Measurements from ENCODE around the gene ANG. TPM values are rescaled to one million over a fixed set of nuclear protein-coding genes. Genes with fewer than 3 reads are reported as not detected.

ANG gene
- total RNA-seq, 2 experiments from 2014 or later, result 0.27 to 0.92 TPM

- intact Hi-C loops (cut with DNase I, micrococcal nuclease), result no loop called here
- ChIA-PET CTCF (no interaction called here), POLR2A (interaction anchor here (1.0 kb wide), 1 partner anchor 25 kb away, joined by 3 read pairs; no protein-coding TSS in a partner anchor)
- TF ChIP-seq CTCF (IDR thresholded peaks at IDR 0.05), result no peak
- Mint-ChIP-seq H3K27me3 (no peaks in the 10 kb centered on the region), H3K27ac (no peak overlapping the region), H3K4me3 (no peak overlapping the region), H3K36me3 (ENCODE audit: low read depth) (no peaks in the 10 kb centered on the region), H3K9me3 (no peaks in the 10 kb centered on the region), H3K4me1 (ENCODE audit: low read depth) (no peaks in the 10 kb centered on the region)
- no peaks in the 10 kb centered on the region for H3K36me3 ChIP-seq (ENCODE audit: insufficient read depth, low read length)
- no peak for DNase-seq
- H3K9me3 ChIP-seq (ENCODE audit: control insufficient read depth in 1 of 2, insufficient read depth in 1 of 2, low read length in 2 of 2), result no peaks in the 10 kb centered on the region
- no peak overlapping the region for H3K4me3 ChIP-seq (ENCODE audit: low read length)
- H3K27ac ChIP-seq (ENCODE audit: low read depth in 1 of 2, low read length in 2 of 2), result no peak overlapping the region
- no peaks in the 10 kb centered on the region for H3K27me3 ChIP-seq (ENCODE audit: control insufficient read depth in 1 of 2, insufficient read depth in 2 of 2, low read length in 2 of 2)
- no peak for ATAC-seq (ENCODE audit: poor library complexity)
- peaks cover 13% of the 10 kb centered on the region for H3K4me1 ChIP-seq (ENCODE audit: insufficient read depth, low read length)
Observed at GRCh38 chr14:20675669-20676068, 12.9 kb upstream of the ANG start.

GRCh38 chr14:20676072-20676471 lies 12.5 kb upstream of the ANG start:
- Histone ChIP-seq H3K27ac (ENCODE audit: low read depth in 1 of 2, low read length in 2 of 2) (no peak overlapping the region), H3K4me3 (ENCODE audit: low read length) (no peak overlapping the region), H3K9me3 (ENCODE audit: control insufficient read depth in 1 of 2, insufficient read depth in 1 of 2, low read length in 2 of 2) (no peaks in the 10 kb centered on the region), H3K4me1 (ENCODE audit: insufficient read depth, low read length) (peaks cover 17% of the 10 kb centered on the region), H3K36me3 (ENCODE audit: insufficient read depth, low read length) (no peaks in the 10 kb centered on the region), H3K27me3 (ENCODE audit: control insufficient read depth in 1 of 2, insufficient read depth in 2 of 2, low read length in 2 of 2) (no peaks in the 10 kb centered on the region)
- Mint-ChIP-seq H3K27me3 (peaks cover under 1% of the 10 kb centered on the region), H3K27ac (no peak overlapping the region), H3K4me3 (no peak overlapping the region), H3K36me3 (ENCODE audit: low read depth) (no peaks in the 10 kb centered on the region), H3K9me3 (no peaks in the 10 kb centered on the region), H3K4me1 (ENCODE audit: low read depth) (no peaks in the 10 kb centered on the region)
- ATAC-seq (ENCODE audit: poor library complexity) (no peak), DNase-seq (no peak)
- ChIA-PET CTCF (interaction anchor here (1.5 kb wide), 1 partner anchor 15 kb away, joined by 6 read pairs; no protein-coding TSS in a partner anchor), POLR2A (no interaction called here)
- TF ChIP-seq CTCF (IDR thresholded peaks at IDR 0.05), result no peak
- intact Hi-C loops (cut with DNase I, micrococcal nuclease), result no loop called here

DNA sequence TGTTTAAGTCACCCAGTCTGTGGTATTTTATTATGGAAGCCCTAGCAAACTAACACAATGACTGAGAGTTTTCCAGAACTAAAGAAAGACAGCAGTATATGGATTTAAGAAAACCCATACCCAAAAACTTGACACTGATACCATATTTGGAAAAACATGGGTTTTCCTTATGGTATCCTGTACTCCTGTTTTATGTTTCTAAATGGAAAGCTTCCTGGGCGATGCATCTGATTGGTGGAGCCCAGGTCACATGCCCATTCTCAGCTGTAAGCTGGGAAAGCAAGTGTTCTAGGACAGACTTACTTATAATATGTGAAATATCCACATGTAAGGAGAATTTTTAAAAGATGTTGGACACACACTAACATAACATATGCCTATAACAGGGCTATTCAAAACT lies 8.7 kb upstream of the ANG start:
- Mint-ChIP-seq H3K4me3 (peak overlapping the region; percentile 36), H3K27ac (no peak overlapping the region), H3K4me1 (ENCODE audit: low read depth) (peaks cover 5% of the 10 kb centered on the region), H3K9me3 (no peaks in the 10 kb centered on the region), H3K27me3 (peaks cover 7% of the 10 kb centered on the region), H3K36me3 (ENCODE audit: low read depth) (peaks cover 4% of the 10 kb centered on the region)
- no peak overlapping the region for H3K27ac ChIP-seq (ENCODE audit: low read depth in 1 of 2, low read length in 2 of 2)
- no peak for TF ChIP-seq CTCF (IDR thresholded peaks at IDR 0.05)
- no peak overlapping the region for H3K4me3 ChIP-seq (ENCODE audit: low read length)
- no peaks in the 10 kb centered on the region for H3K9me3 ChIP-seq (ENCODE audit: control insufficient read depth in 1 of 2, insufficient read depth in 1 of 2, low read length in 2 of 2)
- no peak for ATAC-seq (ENCODE audit: poor library complexity)
- H3K36me3 ChIP-seq (ENCODE audit: insufficient read depth, low read length), result no peaks in the 10 kb centered on the region
- CTCF ChIA-PET, result interaction anchor here (1.0 to 4.1 kb wide), 6 partner anchors 11 to 291 kb away, joined by 3 to 27 read pairs (median 4); no protein-coding TSS in a partner anchor
- peak in 2 of 14 experiments; percentile 49 to 51 for DNase-seq
- intact Hi-C loops (cut with DNase I, micrococcal nuclease), result loop anchor here (2.0 to 5.0 kb wide), 4 partner anchors 15 to 338 kb away; partner anchors contain the start of genes OSGEP (in 1 of the 2) and PARP2 (in 1 of the 2)
- no peaks in the 10 kb centered on the region for H3K27me3 ChIP-seq (ENCODE audit: control insufficient read depth in 1 of 2, insufficient read depth in 2 of 2, low read length in 2 of 2)
- POLR2A ChIA-PET, result interaction anchor here (3.1 to 5.1 kb wide), 4 partner anchors 11 to 70 kb away, joined by 18 to 65 read pairs (median 48); no protein-coding TSS in a partner anchor
- H3K4me1 ChIP-seq (ENCODE audit: insufficient read depth, low read length), result peaks cover 50% of the 10 kb centered on the region

Data from CD4-positive, alpha-beta T cell (primary cell).